A673 (cell line): ENCODE results near the gene SUMF2. TPM values are rescaled to one million over a fixed set of nuclear protein-coding genes. Genes with fewer than 3 reads are reported as not detected.
A peak's percentile ranks its signal among the peaks of the same experiment; 100 is the strongest.

Experiments
- BruUV-seq: library from RNA; stranded (reverse); fragments of 400-500 nt; replicated peaks from 2 replicates; lab custom pipeline; 2021; lab: Mats Ljungman, UMichigan
- CTCF ChIA-PET: fragments of 300-600 bp; sonication (Branson Sonifier 250); formaldehyde crosslinking; loops from one replicate; lab custom pipeline; 2022; ENCODE audit warnings: antibody characterized with exemption; lab: Charles Lee
- POLR2A ChIA-PET: fragments of 300-600 bp; sonication (Branson Sonifier 250); formaldehyde crosslinking; loops from one replicate; lab custom pipeline; 2022; ENCODE audit warnings: antibody characterized with exemption; ENCODE audit not compliant: low non-redundant PET; lab: Charles Lee
- DNase-seq: peaks from one replicate; pipeline ENCODE4 v3.0.0-alpha.2; 2015; ENCODE audit warnings: low spot score
- H3K27ac ChIP-seq: fragments of 200-600 bp; sonication (generic); 2 replicates; pipeline ENCODE4 v1.5.1; 2016; ENCODE audit warnings: mixed run types, low read depth, mild to moderate bottlenecking, mixed read lengths, antibody characterized with exemption, low read length; ENCODE audit not compliant: poor library complexity, severe bottlenecking
- H3K27me3 ChIP-seq: fragments of 200-600 bp; sonication (generic); replicated peaks from 2 replicates; pipeline ENCODE4 v1.6.1; 2017; ENCODE audit warnings: mixed run types, low read depth, mild to moderate bottlenecking, mixed read lengths, antibody characterized with exemption, low read length; ENCODE audit not compliant: insufficient read depth, poor library complexity
- H3K36me3 ChIP-seq: fragments of 200-600 bp; sonication (generic); 2 replicates; pipeline ENCODE4 v1.6.1; 2016; ENCODE audit warnings: mixed run types, mild to moderate bottlenecking, mixed read lengths, antibody characterized with exemption, low read length; ENCODE audit not compliant: insufficient read depth, poor library complexity, severe bottlenecking
- H3K4me1 ChIP-seq: fragments of 200-600 bp; sonication (generic); 2 replicates; pipeline ENCODE4 v1.6.1; 2017; ENCODE audit warnings: mixed run types, mild to moderate bottlenecking, mixed read lengths, antibody characterized with exemption, low read length; ENCODE audit not compliant: insufficient read depth, poor library complexity, severe bottlenecking
- H3K4me3 ChIP-seq: fragments of 200-600 bp; sonication (generic); 2 replicates; pipeline ENCODE4 v1.5.1; 2016; ENCODE audit warnings: low read depth, mixed run types, mild to moderate bottlenecking, mixed read lengths, low read length; ENCODE audit not compliant: poor library complexity, severe bottlenecking
- H3K9me3 ChIP-seq: fragments of 200-600 bp; sonication (generic); 2 replicates; pipeline ENCODE4 v1.6.1; 2016; ENCODE audit warnings: mixed run types, low read depth, mild to moderate bottlenecking, mixed read lengths, antibody characterized with exemption, low read length; ENCODE audit not compliant: poor library complexity, severe bottlenecking
- CTCF ChIP-seq: fragments of 300-800, 200-600 bp; sonication (generic); conservative IDR thresholded peaks from 2 replicates; pipeline ENCODE4 v1.5.1; 2017; ENCODE audit warnings: low read depth, mild to moderate bottlenecking, antibody characterized with exemption, low read length, moderate library complexity, mixed read lengths
- EZH2 ChIP-seq: fragments of 200-600 bp; sonication (generic); IDR thresholded peaks from 2 replicates; pipeline ENCODE4 v1.6.1; 2017; ENCODE audit warnings: borderline replicate concordance, low read depth, mild to moderate bottlenecking, mixed read lengths, antibody characterized with exemption, low read length; ENCODE audit not compliant: poor library complexity, severe bottlenecking
- intact Hi-C: fragments of 100-400 bp; cut with micrococcal nuclease; formaldehyde crosslinking; loops from one replicate; pipeline ENCODE4 v1.10.0; 2022; ENCODE audit not compliant: unreplicated experiment
- total RNA-seq: library from RNA; stranded (reverse); gene quantifications from 2 replicates; pipeline ENCODE4 v1.2.3, GENCODE V29; 2021

The SUMF2 gene
- total RNA-seq, 1 experiment from 2014 or later = 157 TPM

GRCh38 chr7:56051339-56052191, 12.5 kb upstream of the SUMF2 start, which contains the start of the genes CCT6A and PSPH:
Gene CCT6A (plus strand): TSS chr7:56051765. CDS start chr7:56051849, 84 bp downstream.
Gene PSPH (minus strand): TSS chr7:56051444. CDS start chr7:56021212, 30,232 bp downstream.
- H3K9me3 ChIP-seq = no peaks in the 10 kb centered on the region
- H3K27ac ChIP-seq = peak within 1 kb of the TSS; percentile 92
- peak; percentile 99 for DNase-seq
- H3K4me1 ChIP-seq = peaks cover 35% of the 10 kb centered on the region
- no peaks in the 10 kb centered on the region for H3K27me3 ChIP-seq
- intact Hi-C loops = no loop called here
- ChIA-PET CTCF (interaction anchor here (0.7 to 1.1 kb wide), 2 partner anchors 11 to 410 kb away, joined by 3 read pairs; no protein-coding TSS in a partner anchor), POLR2A (interaction anchor here (0.5 to 1.0 kb wide), 5 partner anchors 17 to 440 kb away, joined by 3 to 5 read pairs (median 3); no protein-coding TSS in a partner anchor)
- H3K4me3 ChIP-seq = peak within 1 kb of the TSS; percentile 90
- TF ChIP-seq CTCF = no peak
- no peak for TF ChIP-seq EZH2
- H3K36me3 ChIP-seq = peaks cover 41% of the 10 kb centered on the region
- no TSS peak for BruUV-seq

GRCh38 chr7:56053379-56053778, 10.7 kb upstream of the SUMF2 start:
- intact Hi-C loops = no loop called here
- no TSS peak for BruUV-seq
- Histone ChIP-seq H3K27ac (peak overlapping the region; percentile 92), H3K4me1 (peaks cover 35% of the 10 kb centered on the region), H3K27me3 (no peaks in the 10 kb centered on the region), H3K4me3 (peak overlapping the region; percentile 90), H3K36me3 (peaks cover 59% of the 10 kb centered on the region), H3K9me3 (no peaks in the 10 kb centered on the region)
- DNase-seq = no peak
- TF ChIP-seq EZH2 (no peak), CTCF (no peak)
- CTCF ChIA-PET = no interaction called here
- POLR2A ChIA-PET = no interaction called here

- H3K36me3 ChIP-seq = peaks cover 65% of the 10 kb centered on the region
- H3K9me3 ChIP-seq = no peaks in the 10 kb centered on the region
- H3K4me3 ChIP-seq = no peak overlapping the region
- DNase-seq = no peak
- H3K4me1 ChIP-seq = peaks cover 35% of the 10 kb centered on the region
- no peaks in the 10 kb centered on the region for H3K27me3 ChIP-seq
- TF ChIP-seq CTCF (no peak), EZH2 (no peak)
- no peak overlapping the region for H3K27ac ChIP-seq
- CTCF ChIA-PET = no interaction called here
- intact Hi-C loops = no loop called here
- POLR2A ChIA-PET = no interaction called here
- no TSS peak for BruUV-seq
Measured at GRCh38 chr7:56053993-56054392, 10.1 kb upstream of the SUMF2 start.
